ENCODE measurements around the gene CSHL1. TPM values are rescaled to one million over a fixed set of nuclear protein-coding genes. Genes with fewer than 3 reads are reported as not detected.
"Not testable (repeated sequence)": the region's sequence is repeated elsewhere in the genome, so short reads cannot be mapped to it uniquely, and the experiment has no call there.

The CSHL1 gene
- total RNA-seq, 1 experiment from 2014 or later = not detected

GRCh38 chr17:63889026-63889848, 21.8 kb downstream of the CSHL1 start:
- DNase-seq (ENCODE audit: low spot score) = peak; percentile 38

- not testable (repeated sequence) for DNase-seq (ENCODE audit: low spot score)
Measured at GRCh38 chr17:63885119-63885518, 25.9 kb downstream of the CSHL1 start.

- not testable (repeated sequence) for DNase-seq (ENCODE audit: low spot score)
Measured at GRCh38 chr17:63882626-63883126, 28.4 kb downstream of the CSHL1 start.

GRCh38 chr17:63881935-63882601, 29.0 kb downstream of the CSHL1 start, which contains the start of gene GH2:
Gene GH2 (minus strand): TSS chr17:63881944. CDS start chr17:63881801, 143 bp downstream.
- peak; percentile 64 for DNase-seq (ENCODE audit: low spot score)

- DNase-seq (ENCODE audit: low spot score) = peak; percentile 12
Measured at GRCh38 chr17:63881337-63881736, 29.7 kb downstream of the CSHL1 start.

DNA sequence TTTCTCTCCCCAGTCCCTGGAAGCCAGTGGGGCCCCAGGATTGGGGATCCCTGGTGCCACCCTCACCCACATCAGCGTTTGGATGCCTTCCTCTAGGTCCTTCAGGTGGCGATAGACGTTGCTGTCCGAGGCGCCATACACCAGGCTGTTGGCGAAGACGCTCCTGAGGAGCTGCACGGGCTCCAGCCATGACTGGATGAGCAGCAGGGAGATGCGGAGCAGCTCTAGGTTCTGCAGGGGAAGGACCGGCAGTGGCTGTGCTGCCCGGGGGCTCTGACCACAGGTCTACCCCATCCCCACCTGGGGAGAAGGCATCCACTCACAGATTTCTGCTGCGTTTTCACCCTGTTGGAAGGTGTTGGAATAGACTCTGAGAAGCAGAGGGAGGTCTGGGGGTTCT, 30.4 kb downstream of the CSHL1 start:
- no peak for DNase-seq (ENCODE audit: low spot score)

DNA sequence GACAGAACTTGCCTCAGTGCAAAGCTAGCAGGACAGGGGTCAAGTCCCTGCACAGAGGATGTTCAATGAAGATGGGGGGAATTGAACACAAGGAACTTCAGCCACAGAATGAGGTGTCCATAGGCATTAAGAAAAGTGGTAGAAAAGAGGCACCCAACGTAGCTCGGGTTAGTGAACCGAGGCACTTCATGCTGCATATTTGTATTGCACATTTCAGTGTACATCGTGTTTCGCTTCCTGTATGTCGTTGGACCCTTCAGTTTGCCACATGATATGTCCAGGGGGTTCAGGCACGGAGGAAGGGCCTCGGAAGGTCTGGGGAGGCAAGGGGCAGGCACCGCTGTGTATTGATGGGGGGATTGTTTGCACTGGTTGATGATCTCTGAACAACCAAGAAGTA, 32.6 kb downstream of the CSHL1 start:
- DNase-seq (ENCODE audit: low spot score) = not testable (repeated sequence)

- DNase-seq (ENCODE audit: low spot score) = not testable (repeated sequence)
Measured at GRCh38 chr17:63874693-63875092, 36.4 kb downstream of the CSHL1 start.

DNA sequence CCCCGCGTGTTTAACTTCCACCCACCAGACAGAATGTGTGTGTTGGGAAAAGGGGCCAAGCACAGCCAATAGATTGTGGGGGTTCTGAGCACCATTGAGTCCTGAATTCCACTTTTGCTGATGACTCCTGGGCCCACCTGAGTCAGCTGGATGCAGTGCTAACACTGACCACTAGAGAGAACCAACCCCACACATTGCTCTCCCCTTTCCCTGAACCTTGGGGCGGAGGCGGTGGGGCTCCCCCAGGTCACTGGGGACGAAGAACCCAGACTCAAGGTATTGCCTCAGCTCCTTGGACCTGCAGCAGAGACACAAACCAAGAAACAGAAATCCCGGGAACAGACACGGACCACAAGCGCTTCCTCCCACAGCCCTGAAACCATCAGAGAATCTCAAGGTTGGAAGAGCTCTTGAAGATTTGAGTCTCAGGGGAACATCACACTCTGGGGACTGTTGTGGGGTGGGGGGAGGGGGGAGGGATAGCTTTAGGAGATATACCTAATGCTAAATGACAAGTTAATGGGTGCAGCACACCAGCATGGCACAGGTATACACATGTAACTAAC, 36.9 kb downstream of the CSHL1 start:
- not testable (repeated sequence) for DNase-seq (ENCODE audit: low spot score)

DNA sequence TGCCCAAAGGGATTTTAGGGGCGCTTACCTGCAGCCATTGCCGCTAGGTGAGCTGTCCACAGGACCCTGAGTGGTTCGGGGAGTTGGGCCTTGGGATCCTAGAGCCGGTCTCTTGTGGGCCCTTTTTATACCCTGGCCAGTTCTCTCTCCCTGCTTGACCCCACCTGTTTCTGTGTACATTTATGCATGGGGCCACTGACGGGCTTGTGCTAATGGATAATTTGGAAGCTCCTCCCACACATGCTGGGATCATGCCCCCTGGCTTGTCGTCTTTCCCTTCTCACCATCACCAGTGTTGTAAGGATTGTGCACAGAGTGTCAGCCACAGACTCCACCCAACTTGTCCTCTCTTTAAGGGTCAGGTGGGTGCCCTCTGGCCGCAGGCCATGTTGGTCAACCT, 37.5 kb downstream of the CSHL1 start, which contains the start of gene CSH2:
CSH2 (minus strand) TSS at position 101 of the 400 bp plus-strand sequence; CDS start at position 38, 63 bp downstream.
- not testable (repeated sequence) for DNase-seq (ENCODE audit: low spot score)

DNA sequence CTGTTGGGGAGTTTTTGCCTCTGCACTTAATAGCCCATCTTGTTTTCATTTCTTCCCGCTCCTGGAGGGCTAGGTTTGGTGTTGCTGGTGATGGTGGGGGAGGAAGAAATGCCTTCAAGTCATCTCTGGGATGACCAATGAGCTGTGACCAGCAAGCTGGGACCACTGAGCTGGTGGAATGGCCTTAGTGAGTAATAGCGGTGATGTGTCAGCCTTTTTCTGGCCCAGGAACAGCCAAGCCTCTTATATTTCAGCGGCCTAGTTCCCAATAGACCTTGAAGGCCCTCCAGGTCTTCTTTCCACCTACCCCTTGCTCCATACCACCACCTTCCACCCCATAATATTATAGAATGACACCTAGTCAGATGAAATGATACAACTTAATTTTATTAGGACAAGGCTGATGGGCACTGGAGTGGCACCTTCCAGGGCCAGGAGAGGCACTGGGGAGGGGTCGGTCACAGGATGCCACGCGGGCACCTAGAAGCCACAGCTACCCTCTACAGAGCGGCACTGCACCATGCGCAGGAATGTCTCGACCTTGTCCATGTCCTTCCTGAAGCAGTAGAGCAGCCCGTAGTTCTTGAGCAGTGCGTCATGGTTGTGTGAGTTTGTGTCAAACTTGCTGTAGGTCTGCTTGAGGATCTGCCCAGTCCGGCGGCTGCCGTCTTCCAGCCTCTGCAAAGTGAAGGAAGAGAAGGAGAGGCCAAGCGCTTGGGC, 39.3 kb downstream of the CSHL1 start:
- DNase-seq (ENCODE audit: low spot score) = not testable (repeated sequence)

- not testable (repeated sequence) for DNase-seq (ENCODE audit: low spot score)
Measured at GRCh38 chr17:63870292-63870665, 40.8 kb downstream of the CSHL1 start.

- not testable (repeated sequence) for DNase-seq (ENCODE audit: low spot score)
Measured at GRCh38 chr17:63869491-63870291, 41.4 kb downstream of the CSHL1 start.

DNA sequence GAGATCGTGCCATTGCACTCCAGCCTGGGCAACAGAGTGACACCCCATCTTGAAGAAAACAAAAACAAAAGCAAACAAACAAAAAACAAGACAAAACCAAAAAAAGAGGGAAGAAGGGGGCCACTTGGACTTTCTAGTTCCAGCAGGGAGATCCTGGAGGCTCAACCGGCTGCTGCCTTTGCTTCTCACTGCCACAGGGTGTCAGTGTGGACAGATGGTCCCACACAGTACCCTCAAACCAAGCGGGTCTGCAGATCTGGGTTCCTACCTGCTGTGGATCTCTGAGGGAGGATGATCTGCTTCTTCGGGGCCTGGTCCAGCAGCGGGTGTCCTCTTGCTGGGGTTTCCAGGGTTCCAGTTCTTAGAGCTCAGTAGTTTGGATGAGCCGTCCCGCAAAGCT, 44.4 kb downstream of the CSHL1 start:
- DNase-seq (ENCODE audit: low spot score) = not testable (repeated sequence)

Small RNA genes lying within 50 kb of the gene (small RNA-seq; reads per million reads assigned to genes)
- gene AC040958.1 (not detected), gene AC127029.1 (not detected), gene GH1 (not detected)

Other genes with a start within 250 kb of the CSHL1 start
- 2.2 and 2.8 TPM in 2 replicates for gene LIMD2, start 211.1 kb downstream of the CSHL1 start, total RNA-seq (2014; rRNA removed; shearing (Covaris generic))
- 5.2 and 6.6 TPM in 2 replicates for gene STRADA, start 169.5 kb downstream of the CSHL1 start, total RNA-seq (2014; rRNA removed; shearing (Covaris generic))
- 54.3 and 56.8 TPM in 2 replicates for gene CCDC47, start 137.7 kb downstream of the CSHL1 start, total RNA-seq (2014; rRNA removed; shearing (Covaris generic))
- gene DDX42, start 137.1 kb downstream of the CSHL1 start, total RNA-seq (2014; rRNA removed; shearing (Covaris generic)) = 42.3 and 45.3 TPM in 2 replicates
- 56.3 and 65.3 TPM in 2 replicates for gene PSMC5, start 83.8 kb downstream of the CSHL1 start, total RNA-seq (2014; rRNA removed; shearing (Covaris generic))
- gene FTSJ3, start 83.6 kb downstream of the CSHL1 start, total RNA-seq (2014; rRNA removed; shearing (Covaris generic)) = 35.7 and 41.7 TPM in 2 replicates
- 205 and 206 TPM in 2 replicates for gene SMARCD2, start 68.6 kb downstream of the CSHL1 start, total RNA-seq (2014; rRNA removed; shearing (Covaris generic))
- not detected in 2 replicates for gene CSH2, start 37.6 kb downstream of the CSHL1 start, total RNA-seq (2014; rRNA removed; shearing (Covaris generic))
- not detected in 2 replicates for gene GH2, start 29.3 kb downstream of the CSHL1 start, total RNA-seq (2014; rRNA removed; shearing (Covaris generic))
- gene CSH1, start 14.7 kb downstream of the CSHL1 start, total RNA-seq (2014; rRNA removed; shearing (Covaris generic)) = not detected in 2 replicates
- not detected in 2 replicates for gene GH1, start 7.6 kb upstream of the CSHL1 start, total RNA-seq (2014; rRNA removed; shearing (Covaris generic))
- gene CD79B, start 21.1 kb upstream of the CSHL1 start, total RNA-seq (2014; rRNA removed; shearing (Covaris generic)) = not detected in 2 replicates
- gene SCN4A, start 61.7 kb upstream of the CSHL1 start, total RNA-seq (2014; rRNA removed; shearing (Covaris generic)) = not detected in 2 replicates
- 0.10 TPM in 1 of 2 replicates, not detected in the other for gene PRR29, start 87.1 kb upstream of the CSHL1 start, total RNA-seq (2014; rRNA removed; shearing (Covaris generic))
- gene ICAM2, start 109.4 kb upstream of the CSHL1 start, total RNA-seq (2014; rRNA removed; shearing (Covaris generic)) = 0.21 and 0.64 TPM in 2 replicates
- gene ERN1, start 218.9 kb upstream of the CSHL1 start, total RNA-seq (2014; rRNA removed; shearing (Covaris generic)) = 6.9 and 7.3 TPM in 2 replicates